ENCODE data around the gene WDFY4.

WDFY4 gene

GRCh38 chr10:49000437-49001398 is 316.0 kb downstream of the WDFY4 start:
- DNase-seq = no peak

GRCh38 chr10:49001402-49001801 is 316.7 kb downstream of the WDFY4 start:
- no peak for DNase-seq

GRCh38 chr10:49001870-49002672 is 317.4 kb downstream of the WDFY4 start:
- no peak for DNase-seq

- no peak for DNase-seq
These were observed 320.6 kb downstream of the WDFY4 start for GRCh38 chr10:49005270-49005669.

- no peak for DNase-seq
These were observed 322.5 kb downstream of the WDFY4 start for GRCh38 chr10:49007129-49007528.

- no peak for DNase-seq
These were observed 323.4 kb downstream of the WDFY4 start for GRCh38 chr10:49008091-49008490.

- no peak for DNase-seq
These were observed 324.0 kb downstream of the WDFY4 start for GRCh38 chr10:49008505-49009198.

GRCh38 chr10:49009199-49009979 is 324.7 kb downstream of the WDFY4 start:
- no peak for DNase-seq

GRCh38 chr10:49010295-49010694 is 325.6 kb downstream of the WDFY4 start:
- DNase-seq = no peak

GRCh38 chr10:49010865-49011264 is 326.2 kb downstream of the WDFY4 start:
- no peak for DNase-seq

- DNase-seq = no peak
These were observed 327.1 kb downstream of the WDFY4 start for GRCh38 chr10:49011756-49012155.

- no peak for DNase-seq
These were observed 327.9 kb downstream of the WDFY4 start for GRCh38 chr10:49012603-49013002.

- no peak for DNase-seq
These were observed 331.0 kb downstream of the WDFY4 start for GRCh38 chr10:49015700-49016099.

- DNase-seq = no peak
These were observed 337.0 kb downstream of the WDFY4 start for GRCh38 chr10:49021685-49022084.

GRCh38 chr10:49023071-49023470 is 338.4 kb downstream of the WDFY4 start:
- no peak for DNase-seq

GRCh38 chr10:49023752-49024151 is 339.1 kb downstream of the WDFY4 start:
- no peak for DNase-seq

GRCh38 chr10:49024484-49024883 is 339.8 kb downstream of the WDFY4 start:
- no peak for DNase-seq

GRCh38 chr10:49025347-49025983 is 340.8 kb downstream of the WDFY4 start:
- DNase-seq = no peak

GRCh38 chr10:49028639-49029038 is 344.0 kb downstream of the WDFY4 start:
- DNase-seq = no peak

GRCh38 chr10:49029666-49030065 is 345.0 kb downstream of the WDFY4 start:
- DNase-seq = no peak
